Measurements from ENCODE around the gene ITGA3.

GRCh38 chr17:50050431-50051032 is 5.4 kb upstream of the ITGA3 start:
- no peak for TF ChIP-seq CTCF (IDR thresholded peaks at IDR 0.05; ENCODE audit: poor library complexity)
- TF ChIP-seq EZH2 (IDR thresholded peaks at IDR 0.05; ENCODE audit: borderline replicate concordance): no peak

Data from hepatocyte (in vitro differentiated cells).